T-helper 2 cell treated with Interferon-gamma antibody and Interleukin-4, amounts not matched to agents 100 ng/mL and 5 ng/mL, for 36 hours (primary cell): ENCODE measurements around the gene CPNE2. TPM values are rescaled to one million over a fixed set of nuclear protein-coding genes. Genes with fewer than 3 reads are reported as not detected.

Source experiments
- intact Hi-C: fragments of 100-400 bp; cut with micrococcal nuclease; formaldehyde crosslinking; loops from one replicate; pipeline ENCODE4 v1.15.1; 2023
- total RNA-seq: library from RNA; stranded (reverse); gene quantifications from 2 replicates; pipeline ENCODE4 v1.2.3, GENCODE V29; 2022

The CPNE2 gene
- total RNA-seq, 1 donor from 2014 or later, result 3.9 TPM

DNA sequence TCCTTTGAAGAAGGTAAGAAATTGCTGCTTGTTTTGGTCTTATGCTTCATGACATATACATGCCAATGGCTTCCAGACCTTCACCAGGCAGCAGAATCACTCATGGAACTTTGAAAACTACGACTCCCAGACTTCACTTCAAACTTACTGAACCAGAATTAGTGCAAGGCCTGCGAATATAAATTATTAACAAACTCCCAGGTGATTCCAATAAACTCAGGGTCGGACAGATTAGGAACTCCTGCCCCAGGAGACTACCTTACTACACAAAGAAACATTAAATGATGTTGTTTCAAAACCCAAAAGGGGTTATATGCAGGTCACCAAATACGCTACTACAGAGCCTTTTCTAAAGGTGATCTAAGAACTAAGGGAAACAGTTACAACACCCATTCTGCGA, 73.1 kb downstream of the CPNE2 start:
- intact Hi-C loops, result no loop called here

DNA sequence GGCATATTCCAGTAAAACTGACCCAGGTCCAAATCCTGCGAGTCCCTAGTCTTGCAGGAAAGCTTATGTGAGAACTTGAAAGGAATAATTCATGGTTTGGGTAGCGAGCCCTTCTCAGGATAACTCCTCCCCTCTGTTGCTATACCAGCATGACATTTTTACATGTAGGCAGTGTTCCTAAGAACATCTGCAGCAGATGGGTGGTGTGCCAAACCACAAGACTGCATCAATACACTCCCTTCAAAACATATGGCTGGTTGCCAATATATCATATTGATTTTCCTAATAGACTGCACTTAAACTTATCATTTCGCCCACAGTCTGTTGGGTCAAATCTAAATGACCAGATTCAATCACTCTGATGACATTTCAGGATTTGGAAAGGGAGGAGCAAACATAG, 73.6 kb downstream of the CPNE2 start:
- intact Hi-C loops, result no loop called here

DNA sequence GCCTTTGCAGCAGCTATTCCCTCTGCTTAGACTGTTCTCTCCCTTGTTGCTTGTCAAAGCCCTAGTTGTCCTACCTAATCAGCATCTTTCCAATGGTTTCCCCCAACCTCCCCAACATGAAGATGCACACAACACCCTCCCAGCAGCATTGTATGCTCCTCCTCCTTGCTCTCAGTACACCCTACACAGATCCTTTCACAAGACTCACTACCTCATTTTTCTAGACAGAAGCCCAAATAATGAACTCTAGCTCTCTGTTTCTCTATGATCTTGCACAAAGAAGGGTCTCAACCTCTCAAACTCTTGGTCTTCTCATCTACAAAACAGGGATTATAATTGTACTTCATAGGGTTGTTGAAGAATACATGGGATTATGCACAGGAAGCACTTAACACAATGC, 74.1 kb downstream of the CPNE2 start:
- intact Hi-C loops, result no loop called here

DNA sequence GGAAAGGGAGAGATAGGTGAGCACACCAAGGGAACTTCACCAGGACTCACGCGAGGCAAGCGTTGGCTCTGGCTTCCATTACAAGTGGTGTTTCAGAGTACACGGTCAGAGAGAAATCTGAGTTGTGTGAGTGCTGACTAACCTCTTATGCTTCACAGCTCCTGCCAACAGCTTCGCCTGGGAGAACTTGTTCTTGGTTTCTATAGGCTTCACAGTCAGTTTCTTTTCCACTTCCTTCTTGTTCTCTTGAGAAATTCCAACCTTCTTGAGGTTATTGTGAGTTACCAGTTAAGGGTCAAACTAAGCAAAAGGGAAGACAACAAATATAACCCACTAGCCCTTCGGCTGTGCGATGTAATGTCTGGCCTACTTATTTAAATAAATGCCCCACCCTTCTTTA, 74.6 kb downstream of the CPNE2 start:
- intact Hi-C loops, result no loop called here

DNA sequence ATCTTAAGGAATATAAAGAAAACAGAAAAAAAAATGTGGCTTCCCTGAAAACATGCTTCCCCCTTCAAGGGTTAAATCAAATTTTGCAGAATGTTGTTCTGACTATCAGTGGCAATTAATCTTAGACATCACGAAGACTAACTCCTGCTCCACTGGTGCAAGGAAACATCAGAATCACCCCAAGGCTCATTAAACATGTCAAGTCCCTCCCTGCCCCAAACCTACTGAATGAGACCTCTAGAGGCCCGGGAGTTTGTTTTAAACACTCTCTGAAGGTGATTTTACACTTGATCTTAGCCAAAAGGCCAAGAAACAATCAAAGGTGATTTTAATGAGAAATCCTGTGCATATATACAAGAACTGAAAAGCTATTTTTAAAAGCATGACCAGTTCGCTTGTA, 75.2 kb downstream of the CPNE2 start:
- intact Hi-C loops, result no loop called here

DNA sequence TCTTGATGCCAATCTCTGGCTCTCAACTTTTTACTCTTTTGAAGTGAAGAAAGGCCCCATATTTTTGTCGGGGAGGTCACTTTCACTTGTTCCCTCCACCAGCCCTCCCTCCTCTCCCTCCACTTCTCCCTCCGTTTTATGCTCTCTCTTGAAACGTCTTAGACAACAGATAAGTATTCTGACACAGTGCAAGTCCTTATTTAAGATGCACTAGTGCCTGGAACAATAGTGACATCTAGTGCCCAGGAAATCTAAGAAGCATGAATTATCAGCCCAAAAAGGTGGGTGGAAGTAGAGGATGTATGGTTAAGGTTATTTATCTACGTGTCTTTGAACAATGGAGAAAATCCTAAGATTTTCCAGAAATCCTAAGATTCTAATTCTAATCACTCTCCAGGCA, 75.6 kb downstream of the CPNE2 start:
- intact Hi-C loops, result loop anchor here (1.0 to 2.0 kb wide), 3 partner anchors 75 to 204 kb away; partner anchors contain the start of gene CPNE2

DNA sequence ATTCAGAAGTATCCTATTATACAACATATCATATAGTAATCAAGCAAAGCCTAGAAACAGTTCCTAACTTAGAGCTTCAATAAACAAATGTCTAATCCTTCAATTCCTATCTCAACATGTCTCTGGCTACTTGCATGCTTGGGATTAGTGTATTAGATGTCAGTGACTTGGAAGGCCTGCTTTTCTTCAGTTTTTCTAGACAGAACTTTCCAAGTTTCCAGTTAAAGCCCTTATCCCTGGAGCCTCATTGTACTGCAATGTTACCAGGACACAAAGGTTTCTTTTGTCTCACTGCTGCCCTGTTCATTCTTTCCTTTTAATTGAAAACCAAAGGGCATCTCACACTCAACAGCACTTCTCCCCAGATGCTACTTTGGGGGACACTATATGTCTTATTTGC, 76.9 kb downstream of the CPNE2 start:
- intact Hi-C loops, result loop anchor here (2.0 kb wide), 1 partner anchor 77 kb away; the partner anchor contains the start of gene CPNE2

DNA sequence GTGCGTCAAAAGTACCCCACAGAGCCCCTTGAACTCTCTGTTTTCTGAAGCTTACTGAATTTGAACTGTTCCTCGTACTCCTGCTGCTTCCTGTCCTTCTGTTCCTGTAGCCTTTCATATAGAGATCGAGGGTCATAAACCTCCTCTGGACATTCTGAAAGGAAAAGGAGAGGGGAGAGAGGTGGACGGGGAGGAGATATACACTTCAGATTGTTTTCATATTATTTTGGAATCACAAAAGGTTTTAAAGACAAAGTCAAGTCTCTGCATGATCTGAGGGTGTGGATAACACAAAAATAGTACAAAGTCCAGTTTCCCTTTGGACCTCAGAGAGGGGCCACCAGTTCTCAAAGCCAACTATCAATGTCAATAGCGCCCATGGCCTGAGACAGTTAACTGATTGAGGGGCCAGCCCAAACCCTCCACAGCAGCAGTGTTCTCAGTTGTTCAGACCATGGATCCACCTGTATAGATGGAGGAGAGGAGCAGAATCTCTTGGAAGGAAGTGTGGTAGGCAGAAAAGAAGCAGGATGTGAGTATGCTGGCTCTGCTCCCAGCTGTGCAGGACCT, 80.4 kb downstream of the CPNE2 start:
- intact Hi-C loops, result no loop called here

DNA sequence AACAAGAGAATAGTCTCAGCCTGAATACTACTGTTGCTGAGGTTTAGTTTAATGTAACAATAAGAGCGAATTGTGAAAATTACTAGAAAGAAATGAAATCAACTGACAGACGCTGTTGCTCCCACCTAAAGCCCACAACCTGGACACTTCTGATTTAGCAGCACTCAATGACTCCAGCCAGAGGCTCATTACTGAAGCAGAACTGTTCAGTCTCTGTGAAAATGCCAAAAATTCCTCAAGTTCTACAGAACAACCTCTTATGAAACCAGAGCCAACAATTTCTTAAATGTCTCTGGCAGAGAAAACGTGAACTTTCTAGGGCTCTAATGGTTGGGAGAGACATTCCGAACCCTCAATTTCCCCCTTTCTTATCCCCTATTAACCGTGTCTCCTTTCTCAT, 83.5 kb downstream of the CPNE2 start:
- intact Hi-C loops, result no loop called here

DNA sequence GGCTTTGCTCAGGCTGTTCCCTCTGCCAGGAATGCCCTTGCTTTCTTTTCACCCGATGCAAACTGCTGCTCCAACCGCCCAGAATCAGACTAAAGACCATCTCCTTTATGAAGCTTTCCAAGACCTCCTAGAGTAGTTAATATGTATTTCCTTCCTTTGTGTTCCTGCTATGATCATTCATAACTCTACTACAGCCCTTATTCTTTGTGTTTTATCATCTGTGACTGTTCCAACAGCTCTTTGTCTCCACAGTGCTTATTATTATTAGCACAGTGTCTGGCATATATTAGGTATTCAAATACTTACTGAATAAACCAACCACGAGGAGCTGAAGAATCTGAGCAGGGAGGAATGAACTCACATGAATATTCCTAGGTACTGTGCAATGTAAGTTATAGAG, 85.8 kb downstream of the CPNE2 start:
- intact Hi-C loops, result no loop called here

DNA sequence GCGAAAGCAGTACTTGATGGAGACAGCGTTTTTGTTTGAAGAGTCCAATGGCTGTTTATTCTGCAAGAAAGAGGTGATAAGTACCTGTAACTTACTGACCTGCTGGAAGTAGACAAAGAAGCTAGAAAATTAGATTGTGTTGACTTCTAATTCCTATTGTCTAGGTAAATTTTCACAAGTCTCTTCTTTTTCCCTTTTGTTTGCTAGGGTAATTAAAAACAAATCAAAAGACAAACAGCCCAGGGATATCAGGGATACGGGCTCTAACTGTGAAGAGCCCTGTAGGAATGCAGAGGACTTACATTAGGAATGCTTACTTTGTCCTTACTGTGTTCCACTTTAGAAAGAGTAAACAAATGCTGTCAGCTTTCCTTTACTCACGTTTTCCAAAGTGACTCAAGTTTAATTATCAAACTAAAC, 86.4 kb downstream of the CPNE2 start:
- intact Hi-C loops, result no loop called here

DNA sequence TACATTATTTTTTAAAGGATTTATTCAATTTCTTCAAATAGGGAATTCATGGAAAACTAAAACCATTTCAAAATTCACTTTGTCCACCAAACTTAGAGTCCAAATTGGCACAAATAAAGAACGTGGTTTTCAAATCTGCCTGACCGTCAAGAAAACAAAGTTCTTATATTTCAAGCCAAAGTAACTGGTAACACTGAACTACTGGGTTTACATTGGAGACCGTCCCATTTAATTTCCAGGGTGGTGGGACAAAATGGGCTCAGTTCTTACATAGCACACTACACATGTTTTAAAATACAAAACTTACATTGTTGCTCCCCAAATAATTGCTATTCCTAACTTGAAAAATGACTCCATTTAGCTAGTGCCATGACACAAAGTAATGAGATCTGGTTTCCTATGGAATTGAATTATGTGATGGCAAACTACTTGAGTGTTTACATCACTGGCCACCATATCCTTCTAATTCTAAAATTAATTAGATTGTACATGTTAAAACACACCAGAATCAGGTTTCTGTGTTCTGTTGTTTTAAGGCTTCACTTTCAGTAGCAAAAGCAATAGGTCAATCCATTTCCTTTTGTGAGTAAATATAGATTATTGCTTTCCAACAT, 86.9 kb downstream of the CPNE2 start:
- intact Hi-C loops, result no loop called here

DNA sequence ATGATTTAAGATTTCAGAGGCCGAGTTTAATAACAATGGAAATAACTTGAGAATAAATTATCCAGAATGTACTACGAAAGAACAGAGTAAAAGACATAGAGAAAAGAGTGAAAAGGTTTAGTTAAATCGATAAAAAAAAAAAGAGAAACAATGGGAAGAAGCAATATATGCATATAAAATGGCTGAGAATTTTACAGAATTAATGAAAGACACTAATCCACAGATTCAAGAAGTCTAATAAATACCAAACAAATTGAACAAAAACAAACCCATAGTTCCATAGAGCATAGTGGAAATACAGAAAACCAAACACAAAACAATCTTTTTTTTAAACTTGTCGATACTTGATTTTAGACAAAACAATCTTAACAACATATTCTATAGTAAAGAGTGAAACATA, 91.7 kb downstream of the CPNE2 start:
- intact Hi-C loops, result no loop called here

DNA sequence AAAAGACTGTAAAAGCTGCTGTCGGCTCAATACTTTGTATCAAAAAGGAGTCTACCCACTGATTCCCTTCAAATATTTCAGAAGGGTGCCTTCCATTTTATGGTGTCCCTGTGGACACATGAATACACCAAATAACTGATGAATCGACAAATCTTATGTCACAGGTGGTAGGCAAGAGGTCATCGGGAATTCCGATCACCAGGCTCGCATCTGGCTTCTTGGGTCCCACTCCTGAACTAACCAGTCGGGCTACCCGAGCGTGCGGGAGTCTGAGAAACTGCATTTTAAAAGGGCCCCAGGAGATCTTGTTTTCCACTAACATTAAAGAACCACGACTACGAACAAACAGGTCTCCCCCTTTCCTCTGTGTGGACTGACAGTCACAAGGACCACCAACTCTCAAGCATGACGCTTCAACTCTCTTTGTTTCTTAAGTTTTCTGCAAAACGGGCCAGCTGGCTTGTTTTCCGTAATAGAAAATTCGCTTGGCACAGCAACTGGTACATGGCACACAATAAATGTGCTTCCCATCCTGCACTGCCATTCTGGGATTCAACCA, 92.6 kb downstream of the CPNE2 start:
- intact Hi-C loops, result loop anchor here (5.0 kb wide), 2 partner anchors 103 to 232 kb away; no protein-coding TSS in a partner anchor

DNA sequence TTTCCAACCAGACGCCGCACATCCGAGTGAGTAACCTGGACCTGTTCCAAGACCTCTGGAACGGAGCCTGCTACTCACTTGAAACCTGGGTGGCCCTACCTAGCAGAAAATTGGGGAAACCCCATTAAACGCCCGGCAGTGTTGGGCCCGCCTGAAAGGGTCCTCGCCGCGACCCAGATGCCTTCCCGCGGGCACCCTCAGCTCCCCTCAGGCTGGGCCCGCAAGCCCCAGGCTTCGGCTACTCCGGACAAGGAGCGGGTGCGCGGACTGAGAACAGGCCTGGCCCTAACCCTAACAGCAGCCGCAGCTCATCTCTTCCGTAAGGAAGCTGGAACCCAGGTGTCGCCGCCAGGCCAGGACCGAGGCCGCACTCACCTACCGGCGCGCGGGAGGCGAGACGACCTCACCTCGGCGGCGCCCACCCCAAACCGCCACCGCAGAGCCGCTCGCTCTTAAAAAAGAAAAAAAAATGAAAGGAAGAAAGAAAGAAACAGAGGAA, 93.1 kb downstream of the CPNE2 start:
- intact Hi-C loops, result loop anchor here (5.0 kb wide), 2 partner anchors 103 to 232 kb away; no protein-coding TSS in a partner anchor

DNA sequence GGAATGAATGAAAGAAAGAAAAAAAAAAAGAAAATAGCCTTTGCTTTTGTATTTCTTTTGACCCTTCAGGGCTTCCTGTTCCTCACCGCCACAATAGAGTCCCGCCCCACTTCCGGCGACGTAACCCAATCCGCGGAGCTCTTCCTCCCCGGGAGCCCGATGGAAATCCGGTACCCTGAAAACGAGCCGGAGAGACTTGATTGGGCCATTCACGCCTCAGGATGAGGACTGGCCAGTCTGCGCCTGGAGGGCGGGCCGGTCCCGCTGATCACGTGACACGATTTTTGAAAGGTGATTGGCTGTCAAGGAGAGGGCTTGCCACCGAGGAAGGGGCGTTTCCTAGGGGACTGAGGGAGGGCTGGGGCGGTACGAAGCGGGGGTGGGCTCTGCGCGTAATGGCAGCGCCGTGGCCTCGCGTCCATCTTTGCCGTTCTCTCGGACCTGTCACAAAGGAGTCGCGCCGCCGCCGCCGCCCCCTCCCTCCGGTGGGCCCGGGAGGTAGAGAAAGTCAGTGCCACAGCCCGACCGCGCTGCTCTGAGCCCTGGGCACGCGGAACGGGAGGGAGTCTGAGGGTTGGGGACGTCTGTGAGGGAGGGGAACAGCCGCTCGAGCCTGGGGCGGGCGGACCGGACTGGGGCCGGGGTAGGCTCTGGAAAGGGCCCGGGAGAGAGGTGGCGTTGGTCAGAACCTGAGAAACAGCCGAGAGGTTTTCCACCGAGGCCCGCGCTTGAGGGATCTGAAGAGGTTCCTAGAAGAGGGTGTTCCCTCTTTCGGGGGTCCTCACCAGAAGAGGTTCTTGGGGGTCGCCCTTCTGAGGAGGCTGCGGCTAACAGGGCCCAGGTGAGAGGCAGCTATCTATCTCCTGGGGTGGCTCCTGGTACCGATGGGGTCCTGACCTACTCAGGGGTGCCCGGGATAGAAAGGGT, 93.8 kb downstream of the CPNE2 start, which contains the start of the genes PSME3IP1 and RSPRY1:
Gene PSME3IP1, minus strand, starts transcription at position 95 of the 927 bp plus-strand sequence. CDS start 12,185 bp downstream, outside the sequence.
Gene RSPRY1, plus strand, starts transcription at position 385 of the 927 bp plus-strand sequence. CDS start 18,330 bp downstream, outside the sequence.
- intact Hi-C loops, result loop anchor here (1.0 to 5.0 kb wide), 5 partner anchors 58 to 253 kb away; partner anchors contain the start of gene HERPUD1

DNA sequence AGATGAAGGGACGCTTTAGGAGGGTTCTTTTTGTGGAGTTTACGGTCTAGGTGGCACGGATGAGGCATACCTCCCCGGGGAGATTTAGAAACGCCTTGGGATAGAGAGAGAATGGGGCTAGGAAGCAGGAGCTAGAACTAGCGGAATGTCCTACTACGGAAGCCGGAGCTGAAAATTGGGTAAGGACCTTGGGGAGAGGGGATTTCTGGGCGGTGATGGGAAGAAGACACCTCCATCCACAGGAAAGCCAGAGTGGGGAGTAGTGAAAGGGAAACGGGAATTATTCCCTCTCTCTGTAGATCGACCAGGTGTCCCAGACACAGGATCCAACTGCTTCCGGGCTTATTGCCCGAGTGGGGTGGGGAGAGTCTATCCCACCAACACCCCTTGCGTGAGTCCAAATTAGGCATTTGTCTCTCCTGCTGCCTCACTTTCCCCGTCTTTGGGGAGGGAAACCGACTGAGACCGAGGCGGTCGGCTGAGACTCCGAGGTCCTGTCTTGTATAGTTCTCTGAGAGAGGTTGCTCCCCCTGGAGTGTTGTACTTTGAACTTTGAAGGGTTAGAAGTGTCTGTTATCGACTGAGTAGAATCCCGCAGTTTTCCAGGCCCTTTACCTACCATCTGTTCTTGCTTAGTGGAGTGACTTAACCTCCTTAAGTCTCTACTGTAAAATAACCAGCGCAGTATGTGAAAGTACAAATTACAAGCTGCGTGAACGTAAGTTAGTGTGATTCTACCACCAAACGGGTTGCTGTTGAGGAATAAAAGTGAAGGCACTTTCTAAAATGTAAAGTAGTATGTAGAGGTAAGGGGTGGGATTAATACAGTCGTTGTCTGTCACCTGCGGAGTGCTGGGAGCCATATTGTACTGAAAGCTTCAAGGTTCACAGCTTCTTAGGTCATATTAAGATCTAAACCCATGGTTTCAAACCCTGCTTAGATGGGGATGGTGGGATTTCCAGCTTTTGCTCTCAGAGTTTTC, 94.8 kb downstream of the CPNE2 start:
- intact Hi-C loops, result loop anchor here (1.0 to 5.0 kb wide), 5 partner anchors 57 to 254 kb away; partner anchors contain the start of gene HERPUD1

DNA sequence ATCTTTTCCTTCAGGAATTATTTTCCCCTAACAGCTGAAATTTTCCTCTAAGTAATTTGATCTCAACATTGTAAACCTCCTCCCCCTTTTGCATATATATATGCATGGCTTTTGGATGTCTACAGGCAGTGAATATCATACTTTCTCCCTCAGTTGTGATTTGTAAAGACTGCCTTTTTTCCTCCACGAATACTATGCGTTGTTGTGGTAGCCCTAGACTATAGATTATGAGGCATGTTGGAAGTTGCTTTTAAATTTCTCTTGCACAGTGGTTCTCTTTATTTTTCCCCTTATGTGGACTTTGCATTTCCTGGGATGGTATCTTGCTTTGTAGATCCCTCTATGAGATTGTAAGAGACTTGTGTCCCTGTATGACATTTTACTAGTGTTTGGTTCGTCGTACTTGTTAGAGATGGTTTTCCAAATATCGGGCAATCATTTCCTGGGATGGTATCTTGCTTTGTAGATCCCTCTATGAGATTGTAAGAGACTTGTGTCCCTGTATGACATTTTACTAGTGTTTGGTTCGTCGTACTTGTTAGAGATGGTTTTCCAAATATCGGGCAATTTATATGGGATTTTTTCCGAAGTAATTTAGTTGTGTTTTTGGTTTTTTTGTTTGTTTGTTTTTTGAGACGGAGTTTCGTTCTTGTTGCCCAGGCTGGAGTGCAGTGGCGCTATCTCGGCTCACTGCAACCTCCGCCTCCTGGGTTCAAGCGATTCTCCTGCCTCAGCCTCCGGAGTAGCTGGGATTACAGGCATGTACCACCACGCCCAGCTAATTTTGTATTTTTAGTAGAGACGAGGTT, 95.7 kb downstream of the CPNE2 start:
- intact Hi-C loops, result loop anchor here (2.0 to 5.0 kb wide), 3 partner anchors 106 to 255 kb away; partner anchors contain the start of gene HERPUD1

DNA sequence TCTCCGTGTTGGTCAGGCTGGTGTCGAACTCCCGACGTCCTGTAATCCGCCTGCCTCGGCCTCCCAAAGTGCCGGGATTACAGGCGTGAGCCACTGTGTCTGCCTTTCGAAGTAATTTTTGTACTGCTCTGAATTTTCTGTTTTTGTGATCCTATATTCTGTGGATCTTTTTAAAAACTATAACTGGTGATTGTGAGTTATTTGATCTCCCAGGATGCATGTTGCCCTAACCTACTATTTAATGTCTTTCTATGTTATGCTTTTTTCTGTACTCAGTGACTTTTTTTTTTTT, 96.3 kb downstream of the CPNE2 start:
- intact Hi-C loops, result loop anchor here (5.0 kb wide), 2 partner anchors 106 to 229 kb away; no protein-coding TSS in a partner anchor
